ENCODE measurements around the gene SYTL5.
"Not testable (repeated sequence)": the region's sequence is repeated elsewhere in the genome, so short reads cannot be mapped to it uniquely, and the experiment has no call there.

SYTL5 gene

DNA sequence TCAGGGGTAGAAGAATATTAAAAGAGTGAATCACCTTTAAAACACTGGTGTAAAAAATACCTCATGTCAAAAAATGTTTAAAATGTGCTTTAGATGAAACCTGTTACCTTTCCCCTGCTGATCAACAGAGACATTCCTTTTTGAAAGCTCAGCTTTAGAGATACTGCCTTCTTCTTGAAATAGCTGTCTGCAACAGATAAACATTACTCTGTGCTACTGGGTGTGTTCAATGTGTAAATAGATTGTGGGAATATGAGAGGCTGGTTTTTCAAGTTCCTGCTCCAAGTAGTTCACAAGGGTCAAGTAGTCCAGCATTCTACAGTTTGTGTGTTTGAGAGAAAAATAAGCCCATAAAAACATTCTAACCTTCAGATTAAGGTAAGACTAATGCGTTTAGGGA lies at the start of gene SYTL5:
Gene SYTL5 (plus strand): TSS at position 263 of the 400 bp plus-strand sequence. CDS start 27,337 bp downstream, outside the sequence.
- DNase-seq (ENCODE audit: low spot score) = no peak

DNA sequence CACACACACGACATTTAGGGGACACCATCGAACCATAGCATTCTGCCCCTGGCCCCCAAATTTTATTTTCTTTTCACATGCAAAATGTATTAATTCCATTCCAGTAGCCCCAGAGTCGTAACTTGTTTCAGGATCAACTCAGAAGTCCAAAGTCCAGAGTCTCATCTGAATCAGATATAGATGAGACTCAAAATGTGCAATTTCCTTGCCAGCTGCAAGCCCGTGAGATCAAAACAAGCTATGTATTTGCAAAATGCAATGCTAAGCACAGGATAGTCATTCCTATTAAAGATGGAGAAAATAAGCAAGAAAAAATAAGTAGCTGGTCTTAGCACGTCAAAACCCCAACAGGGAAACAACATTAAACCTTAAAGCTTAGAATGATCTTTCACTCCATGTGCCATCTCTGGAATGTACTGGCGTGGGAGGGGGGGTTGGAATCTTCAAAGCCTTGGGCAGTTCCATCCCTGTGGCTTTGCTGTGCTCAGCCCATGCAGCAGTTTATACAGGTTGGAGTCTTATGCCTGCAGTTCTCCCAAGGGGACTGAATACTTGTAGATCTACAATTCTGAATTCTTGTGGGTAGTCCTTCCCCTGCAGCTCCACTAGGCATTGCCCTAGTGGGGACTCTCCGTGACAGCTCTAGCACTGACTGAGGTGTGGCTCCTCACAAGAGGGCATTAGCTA lies 47.7 kb upstream of the SYTL5 start:
- no peak for DNase-seq (ENCODE audit: low spot score)

DNA sequence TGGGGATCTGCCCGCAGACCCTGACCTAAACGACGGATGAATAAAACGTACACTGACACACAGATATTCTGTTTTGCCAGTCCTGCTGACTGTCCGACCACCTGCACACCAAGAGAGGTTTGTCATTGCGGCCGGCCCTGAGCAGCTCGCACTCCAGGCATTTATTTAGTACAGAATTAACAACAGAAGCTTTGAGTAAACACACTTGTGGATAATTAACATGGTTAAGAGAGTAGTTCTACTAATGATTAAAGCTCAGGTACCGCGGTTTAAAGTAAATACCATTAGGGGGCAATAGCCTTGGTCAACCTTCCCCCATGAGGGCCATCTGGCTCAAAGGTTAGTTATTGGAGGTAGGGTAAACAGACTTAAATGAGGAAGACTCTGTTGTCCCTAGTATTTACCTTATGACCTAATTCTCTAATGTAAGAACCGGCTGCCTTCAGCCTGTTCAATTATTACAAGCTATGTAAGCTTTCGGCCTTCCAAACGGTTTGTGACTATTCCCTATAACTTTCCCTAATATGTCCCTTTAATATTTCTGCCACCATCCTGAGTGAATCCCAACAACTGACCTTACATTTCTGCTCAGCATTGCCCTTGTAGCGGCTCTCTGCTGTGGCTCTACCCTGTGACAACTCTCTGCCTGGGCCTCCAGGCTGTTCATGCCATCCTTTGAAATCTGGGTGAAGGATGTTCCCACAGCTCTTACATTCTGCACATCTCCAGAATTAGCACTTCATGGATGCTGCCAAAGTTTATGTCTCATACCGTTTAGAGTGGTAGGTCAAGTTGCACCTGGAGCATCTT lies 46.9 kb upstream of the SYTL5 start:
- DNase-seq (ENCODE audit: low spot score) = no peak

DNA sequence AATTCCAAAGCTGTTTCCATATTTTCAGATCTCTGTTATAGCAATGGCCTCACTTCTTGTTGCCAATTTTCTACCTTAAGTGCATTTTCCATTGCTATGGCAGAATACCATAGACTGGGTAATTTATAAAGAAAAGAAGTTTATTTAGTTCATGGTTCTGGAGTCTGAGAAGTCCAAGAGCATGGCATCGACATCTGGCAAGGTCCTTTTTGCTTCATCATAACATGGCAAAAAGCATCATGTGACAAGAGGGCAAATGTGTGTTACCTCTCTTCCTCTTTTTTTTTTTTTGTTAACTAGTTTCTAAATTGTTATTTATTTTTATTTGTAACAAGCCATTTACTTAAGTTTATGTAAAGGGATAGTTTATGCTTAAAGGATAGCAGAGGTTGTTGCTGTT lies 45.2 kb upstream of the SYTL5 start:
- no peak for DNase-seq (ENCODE audit: low spot score)

DNA sequence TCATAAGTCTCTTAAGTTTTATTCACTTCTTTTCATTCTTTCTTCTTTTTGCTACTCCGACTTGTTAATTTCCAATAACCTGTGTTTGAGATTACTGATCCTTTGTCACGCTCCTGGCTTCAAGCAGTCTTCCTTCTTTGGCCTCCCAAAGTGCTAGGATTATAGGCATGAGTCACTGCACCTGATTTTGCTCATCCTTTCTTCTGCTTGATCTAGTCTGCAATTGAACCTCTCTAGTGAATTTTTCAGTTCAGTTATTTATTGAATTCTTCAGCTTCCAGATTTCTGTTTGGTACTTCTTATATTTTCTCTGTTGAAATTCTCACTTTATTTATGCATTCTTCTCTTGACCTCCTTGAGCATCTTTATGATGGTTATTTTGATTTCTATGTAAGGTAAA lies 38.6 kb upstream of the SYTL5 start:
- no peak for DNase-seq (ENCODE audit: low spot score)

DNA sequence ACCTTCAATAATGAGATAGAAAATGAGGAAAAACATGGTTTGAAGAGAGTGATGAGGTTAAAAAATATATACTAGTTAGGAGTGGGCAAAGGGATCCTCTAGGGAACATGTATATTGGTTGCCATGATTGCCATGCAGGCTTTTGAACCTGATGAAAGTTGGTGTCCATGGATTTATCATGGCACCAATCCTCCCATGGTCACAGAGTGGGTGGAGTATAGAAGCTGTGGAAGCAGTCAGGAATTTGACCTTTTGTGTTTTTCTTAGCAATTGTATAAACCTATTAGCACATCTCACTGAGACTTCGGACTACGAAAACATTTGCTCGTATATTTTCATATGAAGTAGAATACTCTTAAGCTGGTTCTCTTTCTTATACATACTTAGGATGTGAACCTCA lies 30.9 kb upstream of the SYTL5 start:
- no peak for DNase-seq (ENCODE audit: low spot score)

DNA sequence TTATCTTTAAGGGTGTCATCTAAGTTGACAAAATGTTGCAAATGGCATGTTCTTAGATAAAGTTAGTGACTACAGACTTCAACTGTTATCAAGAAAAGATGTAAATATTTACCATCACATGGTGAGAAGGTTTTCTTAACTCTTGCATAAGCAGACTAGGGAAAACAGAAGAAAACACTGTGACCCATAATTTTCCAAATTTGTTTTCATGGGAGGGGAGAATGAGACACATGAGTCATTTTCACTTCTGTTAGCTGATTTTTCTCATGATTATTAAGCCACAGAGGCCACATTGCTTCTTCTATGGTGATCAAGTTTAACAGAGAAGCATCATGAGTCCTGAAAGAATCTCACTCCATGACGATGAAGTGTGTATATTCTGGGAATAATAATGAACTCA lies 30.2 kb upstream of the SYTL5 start:
- DNase-seq (ENCODE audit: low spot score) = no peak

DNA sequence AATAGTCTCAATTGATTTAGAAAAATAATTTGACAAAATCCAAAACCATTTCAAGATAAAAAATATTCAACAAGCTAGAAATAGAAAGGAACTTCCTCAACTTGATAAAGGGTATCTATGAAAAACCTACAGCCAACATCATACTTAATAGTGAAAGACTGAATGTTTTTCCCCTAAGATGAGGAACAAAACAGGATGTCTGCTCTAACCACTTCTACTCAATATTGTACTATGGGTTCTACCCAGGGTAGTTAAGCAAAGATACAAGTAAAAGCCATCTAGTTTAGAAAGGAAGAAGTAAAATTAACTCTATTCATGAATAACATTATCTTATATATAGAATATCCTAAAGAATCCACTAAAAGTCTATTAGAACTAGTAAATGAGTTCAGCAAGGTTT lies 21.5 kb upstream of the SYTL5 start:
- peak; percentile 2 for DNase-seq (ENCODE audit: low spot score)

DNA sequence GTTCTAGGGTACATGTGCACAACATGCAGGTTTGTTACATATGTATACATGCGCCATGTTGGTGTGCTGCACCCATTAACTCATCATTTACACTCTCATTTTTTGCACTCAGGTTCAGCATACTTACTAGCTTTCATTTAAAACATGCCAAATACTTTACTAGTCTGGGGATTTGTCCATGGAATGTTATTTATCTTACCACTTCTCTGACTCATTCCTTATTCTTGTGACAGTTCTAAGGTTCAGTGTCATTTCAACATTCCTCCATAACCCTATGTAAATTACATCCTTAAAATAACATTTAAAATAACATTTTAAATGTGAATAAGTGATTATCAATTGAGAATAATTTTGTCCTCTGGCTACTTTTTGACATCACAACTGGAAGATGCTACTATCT lies 19.5 kb upstream of the SYTL5 start:
- no peak for DNase-seq (ENCODE audit: low spot score)

DNA sequence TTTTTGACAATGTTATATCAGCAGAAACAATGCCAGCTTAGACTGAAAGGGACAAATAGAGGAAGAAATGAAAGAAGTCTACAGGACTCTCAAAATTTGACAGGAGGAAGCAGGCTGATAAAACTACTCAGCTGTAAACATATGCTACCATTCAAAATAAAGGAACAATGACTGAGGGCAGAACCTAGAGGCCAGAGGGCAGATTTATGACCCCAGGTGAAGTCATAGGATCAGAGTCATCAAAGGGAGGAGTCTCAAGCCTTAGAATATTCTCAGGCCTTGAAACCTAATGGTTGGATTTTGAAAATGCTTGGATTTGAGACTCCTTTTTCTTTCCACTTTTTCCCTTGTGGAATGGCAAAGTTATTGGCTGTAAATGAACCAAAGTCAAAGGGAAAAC lies 17.0 kb upstream of the SYTL5 start:
- no peak for DNase-seq (ENCODE audit: low spot score)

DNA sequence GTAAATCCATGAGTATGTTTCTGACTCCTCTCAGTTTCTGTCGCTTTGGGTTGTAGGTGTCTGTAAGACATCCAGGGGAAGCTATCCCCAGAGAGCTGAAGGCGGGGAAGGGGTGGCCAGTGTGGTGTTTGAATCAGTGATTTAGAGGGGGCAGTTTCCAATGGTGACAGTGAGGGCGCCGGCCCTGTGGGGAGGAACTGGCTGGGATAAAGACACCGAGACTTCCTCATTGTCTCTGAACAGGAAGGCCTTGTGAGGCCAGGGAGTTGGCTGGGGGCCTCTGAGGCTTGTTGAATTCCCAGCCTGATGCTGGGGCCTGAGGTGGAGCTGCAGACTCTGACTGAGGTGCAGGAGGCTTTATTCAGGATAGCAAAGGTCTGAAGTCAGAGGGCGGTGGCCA lies 15.1 kb upstream of the SYTL5 start:
- not testable (repeated sequence) for DNase-seq (ENCODE audit: low spot score)

DNA sequence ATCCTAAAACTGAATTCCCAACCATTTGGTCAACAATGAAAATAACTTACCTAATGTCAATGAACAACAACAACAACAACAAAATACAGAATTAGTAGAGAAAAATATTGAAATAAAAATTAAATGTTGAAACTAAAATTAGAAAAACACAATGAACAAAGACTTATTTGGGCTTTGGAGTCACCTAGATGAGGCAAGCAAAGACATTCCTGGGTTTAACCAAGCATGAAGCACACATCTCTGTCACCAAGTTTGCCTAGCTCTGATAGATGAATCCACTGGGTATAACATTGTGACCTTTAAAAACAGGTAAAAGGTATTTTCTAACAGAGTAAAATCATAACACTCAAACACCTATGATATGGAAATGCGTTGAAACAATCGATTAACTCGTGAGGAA lies 13.2 kb upstream of the SYTL5 start:
- DNase-seq (ENCODE audit: low spot score) = no peak

DNA sequence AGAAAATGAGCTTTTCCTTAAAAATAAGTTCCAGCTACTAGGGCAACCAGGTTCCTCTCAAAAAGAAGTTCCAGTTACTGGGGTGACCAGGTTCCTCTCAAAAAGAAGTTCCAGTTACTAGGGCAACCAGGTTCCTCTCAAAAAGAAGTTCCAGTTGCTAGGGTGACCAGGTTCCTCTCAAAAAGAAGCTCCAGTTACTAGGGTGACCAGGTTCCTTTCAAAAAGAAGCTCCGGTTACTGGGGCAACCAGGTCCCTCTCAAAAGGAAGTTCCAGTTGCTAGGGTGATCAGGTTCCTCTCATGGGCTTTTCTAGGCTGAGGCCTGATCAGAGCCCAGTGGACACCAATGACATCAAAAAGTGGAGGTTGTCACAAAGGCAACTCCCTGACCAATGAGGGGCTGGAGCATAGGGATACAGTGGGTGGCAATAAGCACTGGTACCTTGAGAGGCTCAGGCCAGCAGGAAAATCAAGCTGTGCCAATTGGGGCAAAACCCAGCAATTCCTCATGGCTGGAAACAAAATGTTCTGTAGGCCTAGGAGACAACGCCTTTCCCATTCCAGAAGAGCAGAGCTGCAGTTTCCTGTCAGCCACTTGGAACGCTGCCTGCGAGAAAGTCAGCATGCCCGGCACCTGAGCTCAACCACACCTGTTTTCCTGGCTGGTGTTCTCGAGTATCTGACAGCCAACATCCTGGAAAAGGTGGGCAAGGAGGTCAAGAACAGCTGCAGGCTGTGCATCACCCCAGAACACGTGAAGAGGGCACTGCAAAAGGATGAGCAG lies 12.3 kb upstream of the SYTL5 start:
- DNase-seq (ENCODE audit: low spot score) = no peak

DNA sequence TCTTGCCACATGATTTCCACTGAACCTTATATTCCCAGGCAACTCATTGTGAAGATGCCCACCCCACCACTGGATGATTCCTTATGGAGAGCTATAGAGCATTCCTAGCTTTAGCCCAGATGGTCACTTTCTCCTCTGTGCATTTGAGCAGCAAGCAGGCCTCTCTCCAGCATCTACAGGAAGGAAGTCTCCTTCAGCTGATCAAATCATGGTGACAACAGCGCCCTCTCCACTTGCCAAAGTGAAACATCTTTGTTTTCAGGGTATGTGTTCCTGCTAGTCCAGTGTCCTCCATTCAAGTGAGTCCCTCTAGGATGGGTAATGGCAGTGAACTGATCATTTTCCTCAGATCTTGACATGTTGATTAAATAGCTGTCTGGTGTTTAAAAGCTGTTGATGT lies 10.9 kb upstream of the SYTL5 start:
- DNase-seq (ENCODE audit: low spot score) = no peak

DNA sequence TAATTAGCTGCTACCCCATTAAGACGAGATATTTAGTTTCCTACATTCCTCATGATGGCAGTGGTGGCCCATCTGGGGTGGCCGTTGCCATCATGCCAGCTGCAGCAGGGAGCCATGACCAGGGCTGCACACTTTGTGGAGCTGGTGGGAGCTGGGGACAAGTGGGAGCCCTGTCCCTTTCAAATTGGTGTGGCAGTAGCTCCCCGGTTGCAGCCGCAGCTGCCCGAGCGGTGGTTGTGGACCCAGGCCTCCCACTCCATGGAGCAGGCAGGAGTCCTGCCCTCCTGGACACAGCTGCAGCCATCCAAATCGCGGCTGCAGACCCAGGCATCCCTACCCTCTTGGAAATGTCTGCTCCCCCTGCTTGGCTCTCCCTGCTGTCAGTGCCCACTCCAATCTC lies 9.3 kb upstream of the SYTL5 start:
- no peak for DNase-seq (ENCODE audit: low spot score)

DNA sequence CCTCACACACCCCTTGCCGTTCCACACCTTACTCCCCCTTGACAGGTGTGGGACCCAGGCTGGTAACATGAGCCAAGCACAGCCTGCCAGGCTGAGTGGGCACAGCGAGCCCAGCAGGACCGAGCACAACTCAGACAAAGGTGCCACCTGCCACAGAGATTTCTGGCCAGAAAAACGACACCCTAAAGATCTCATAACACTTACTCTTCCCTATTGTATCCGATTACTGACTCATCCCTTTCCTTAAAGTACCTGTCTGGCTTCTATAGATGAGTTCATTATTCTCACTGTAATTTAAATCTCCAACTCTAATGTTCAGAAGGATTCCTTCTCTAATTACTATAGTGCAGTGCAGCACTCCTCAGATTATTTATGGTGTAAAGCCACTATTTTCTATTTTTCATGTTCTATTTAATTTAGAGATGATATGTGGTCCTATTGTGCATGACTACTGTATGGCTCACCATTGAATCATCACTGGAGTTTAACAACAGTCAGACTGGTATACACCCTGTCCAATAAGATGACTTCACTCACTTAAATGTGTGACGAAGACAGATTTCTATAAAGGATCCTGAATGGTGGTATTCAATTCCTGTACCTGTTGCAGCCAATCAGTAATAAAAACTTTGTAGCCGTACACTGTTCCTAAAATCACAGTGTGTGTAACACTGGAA lies 7.6 kb upstream of the SYTL5 start:
- DNase-seq (ENCODE audit: low spot score) = no peak

DNA sequence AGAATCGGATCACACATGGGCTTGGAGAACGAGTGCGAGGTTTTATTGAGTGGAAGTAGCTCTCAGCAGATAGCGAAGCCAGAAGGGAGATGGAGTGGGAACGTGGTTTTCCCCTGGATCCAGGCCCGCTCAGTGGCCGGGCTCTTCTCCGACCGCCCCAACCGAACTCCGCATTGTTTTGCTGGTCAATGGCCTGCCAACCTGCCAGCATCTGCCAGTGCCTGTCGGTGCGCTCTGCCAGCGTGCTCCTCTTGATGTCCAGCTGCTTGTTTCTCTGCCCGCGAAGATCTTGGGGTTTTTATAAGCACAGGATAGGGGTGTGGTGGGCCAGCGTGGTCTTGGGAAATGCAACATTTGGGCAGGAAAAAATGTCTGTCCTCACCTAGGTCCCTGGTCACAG lies 5.6 kb upstream of the SYTL5 start:
- no peak for DNase-seq (ENCODE audit: low spot score)

DNA sequence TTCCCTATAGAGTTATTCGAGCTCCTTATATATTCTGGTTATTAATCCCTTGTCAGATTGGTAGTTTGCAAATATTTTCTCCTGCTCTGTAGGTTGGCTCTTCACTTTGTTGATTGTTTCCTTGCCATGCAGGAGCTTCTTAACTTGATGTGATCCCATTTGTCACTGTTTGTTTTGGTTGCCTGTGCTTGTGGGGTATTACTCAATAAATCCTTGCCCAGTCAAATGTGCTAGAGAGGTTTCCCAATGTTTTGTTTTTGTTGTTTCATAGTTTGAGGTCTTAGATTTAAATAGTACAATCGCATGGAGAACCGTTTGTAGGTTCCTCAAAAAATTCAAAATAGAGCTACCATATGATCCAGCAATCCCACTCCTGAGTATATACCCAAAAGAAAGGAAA lies 2.3 kb upstream of the SYTL5 start:
- DNase-seq (ENCODE audit: low spot score) = no peak

DNA sequence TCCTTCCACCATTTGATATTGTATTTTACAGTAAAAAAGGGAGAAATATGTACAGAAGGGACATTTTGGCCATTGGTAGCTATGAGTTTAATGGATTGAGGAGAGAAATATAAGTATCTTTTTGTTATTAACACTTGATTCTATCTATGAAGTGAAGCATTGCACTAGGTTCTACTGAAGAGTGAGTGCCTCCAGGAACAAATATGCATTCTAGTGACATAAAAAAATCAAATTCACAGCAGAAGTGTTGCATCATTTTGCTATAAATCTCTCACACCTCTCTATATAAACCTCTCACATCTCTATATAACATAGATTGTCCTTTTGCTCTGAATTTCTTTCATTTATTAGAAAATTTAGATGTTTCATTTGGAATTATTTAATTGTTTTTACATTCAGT lies 425 bp downstream of the SYTL5 start:
- DNase-seq (ENCODE audit: low spot score) = no peak

DNA sequence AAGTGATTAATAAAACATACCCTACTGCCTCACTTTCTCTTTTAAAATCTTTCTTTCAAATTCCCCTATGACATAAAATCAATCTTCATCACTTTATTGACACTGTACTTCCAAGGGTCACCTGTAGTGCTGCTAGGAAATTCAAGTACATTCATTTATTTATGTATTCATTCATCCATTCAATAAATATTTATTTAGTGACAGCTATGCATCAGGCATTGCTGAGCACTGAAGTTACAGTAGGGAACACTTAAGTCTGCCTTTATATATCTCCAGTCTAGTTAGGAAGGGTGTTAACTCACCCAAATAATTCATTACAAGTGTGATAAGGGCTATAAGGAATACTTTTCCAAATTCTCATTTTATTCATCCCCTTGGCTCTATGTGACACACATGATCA lies 2.3 kb downstream of the SYTL5 start:
- DNase-seq (ENCODE audit: low spot score) = no peak

DNA sequence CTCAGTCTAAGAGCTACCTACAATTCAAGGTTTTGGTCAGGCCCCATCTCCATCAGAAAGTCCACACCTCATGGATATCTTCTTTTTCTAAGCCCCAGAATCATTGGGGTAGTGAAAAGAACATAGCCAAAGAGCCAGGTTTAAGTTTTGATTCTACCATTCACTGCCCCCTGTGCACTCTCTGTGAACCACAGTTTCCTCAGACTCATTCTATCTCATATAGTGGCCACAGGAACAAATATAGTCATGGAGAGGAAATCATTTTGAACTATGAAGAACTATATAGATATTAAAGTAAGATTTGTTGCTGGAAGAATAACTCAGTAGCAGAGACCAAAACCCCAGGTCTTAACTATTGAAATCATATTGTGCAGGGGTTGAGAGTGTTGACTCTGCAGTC lies 3.3 kb downstream of the SYTL5 start:
- no peak for DNase-seq (ENCODE audit: low spot score)

DNA sequence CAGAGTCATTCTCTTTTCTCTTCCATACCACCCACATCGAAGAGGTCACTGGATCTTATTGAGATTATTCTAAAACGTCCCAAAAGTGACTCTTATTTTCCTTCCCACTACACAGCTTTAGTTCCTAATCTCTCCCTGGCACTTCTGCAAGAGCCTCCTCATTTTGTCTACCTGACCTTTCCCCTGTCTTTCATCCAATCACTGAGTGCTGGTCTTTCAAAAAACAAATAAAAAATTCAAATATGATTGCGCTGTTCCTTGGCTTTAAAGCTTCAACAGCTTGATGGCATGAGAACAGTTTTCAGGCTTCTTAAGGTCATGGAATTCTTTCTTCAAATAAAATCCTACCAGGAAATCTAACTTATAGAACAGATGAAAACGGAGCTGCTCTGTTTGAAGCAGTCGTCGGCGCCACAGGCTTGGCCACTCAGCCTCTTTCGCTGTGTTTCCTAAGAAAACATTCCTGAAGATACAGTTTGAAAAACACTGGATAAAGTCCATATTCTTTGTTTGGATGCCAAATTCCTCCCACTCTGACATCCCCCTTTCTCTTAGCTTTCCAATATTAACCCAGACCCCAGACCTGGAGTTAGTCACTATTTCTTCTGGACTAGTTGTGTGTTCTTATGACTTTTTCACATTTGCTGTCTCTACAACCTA lies 12.5 kb downstream of the SYTL5 start:
- DNase-seq (ENCODE audit: low spot score) = no peak
